ENCODE measurements around the gene IQCN. TPM values are rescaled to one million over a fixed set of nuclear protein-coding genes. Genes with fewer than 3 reads are reported as not detected.
A peak's percentile ranks its signal among the peaks of the same experiment; 100 is the strongest.
"Not testable (repeated sequence)": the region's sequence is repeated elsewhere in the genome, so short reads cannot be mapped to it uniquely, and the experiment has no call there.

Gene IQCN
- polyA plus RNA-seq, 5 donors, result 3.7 to 9.3 (median 6.7) TPM

GRCh38 chr19:18219911-18220631, 54.2 kb downstream of the IQCN start:
- DNase-seq, result no peak

GRCh38 chr19:18218600-18218999, 55.7 kb downstream of the IQCN start:
- DNase-seq, result no peak

- no peak for DNase-seq
These were observed 56.1 kb downstream of the IQCN start for GRCh38 chr19:18218159-18218558.

- DNase-seq, result no peak
These were observed 57.5 kb downstream of the IQCN start for GRCh38 chr19:18216789-18217188.

- DNase-seq, result no peak
These were observed 59.3 kb downstream of the IQCN start for GRCh38 chr19:18214779-18215433.

- no peak for DNase-seq
These were observed 62.6 kb downstream of the IQCN start for GRCh38 chr19:18211683-18212082.

GRCh38 chr19:18209912-18210311, 64.3 kb downstream of the IQCN start:
- not testable (repeated sequence) for DNase-seq

- peak; percentile 81 to 87 for DNase-seq
These were observed 65.9 kb downstream of the IQCN start for GRCh38 chr19:18208098-18208951.

Other genes with a start within 250 kb of the IQCN start
- gene IL12RB1, start 187.5 kb downstream of the IQCN start, polyA plus RNA-seq (ENCODE audit: insufficient read depth in 1 of 5, insufficient read length in 5 of 5, low replicate concordance in 1 of 5), result under 1 TPM; 0.31 to 0.63 (median 0.53) TPM
- 10 to 100 TPM in 1 of 5 donors, 1 to 10 TPM in 4; 3.8 to 10.3 (median 6.1) TPM for gene MAST3, start 176.7 kb downstream of the IQCN start, polyA plus RNA-seq (ENCODE audit: insufficient read depth in 1 of 5, insufficient read length in 5 of 5, low replicate concordance in 1 of 5)
- 10 to 100 TPM; 20.7 to 57.0 (median 27.6) TPM for gene PIK3R2, start 121.3 kb downstream of the IQCN start, polyA plus RNA-seq (ENCODE audit: insufficient read depth in 1 of 5, insufficient read length in 5 of 5, low replicate concordance in 1 of 5)
- gene IFI30, start 100.6 kb downstream of the IQCN start, polyA plus RNA-seq (ENCODE audit: insufficient read depth in 1 of 5, insufficient read length in 5 of 5, low replicate concordance in 1 of 5), result 10 to 100 TPM in 3 of 5 donors, 1 to 10 TPM in 2; 9.1 to 25.8 (median 10.9) TPM
- gene MPV17L2, start 81.2 kb downstream of the IQCN start, polyA plus RNA-seq (ENCODE audit: insufficient read depth in 1 of 5, insufficient read length in 5 of 5, low replicate concordance in 1 of 5), result 10 to 100 TPM in 1 of 5 donors, 1 to 10 TPM in 4; 5.2 to 10.4 (median 6.3) TPM
- gene RAB3A, start 70.4 kb downstream of the IQCN start, polyA plus RNA-seq (ENCODE audit: insufficient read depth in 1 of 5, insufficient read length in 5 of 5, low replicate concordance in 1 of 5), result 1 to 10 TPM; 3.0 to 6.2 (median 5.3) TPM
- gene PDE4C, start 48.0 kb downstream of the IQCN start, polyA plus RNA-seq (ENCODE audit: insufficient read depth in 1 of 5, insufficient read length in 5 of 5, low replicate concordance in 1 of 5), result 1 to 10 TPM; 1.3 to 3.3 (median 1.9) TPM
- 100 to 1,000 TPM in 2 of 5 donors, 10 to 100 TPM in 3; 44.7 to 152 (median 94.6) TPM for gene JUND, start 7.2 kb upstream of the IQCN start, polyA plus RNA-seq (ENCODE audit: insufficient read depth in 1 of 5, insufficient read length in 5 of 5, low replicate concordance in 1 of 5)
- gene LSM4, start 48.6 kb upstream of the IQCN start, polyA plus RNA-seq (ENCODE audit: insufficient read depth in 1 of 5, insufficient read length in 5 of 5, low replicate concordance in 1 of 5), result 100 to 1,000 TPM in 1 of 5 donors, 10 to 100 TPM in 4; 73.3 to 103 (median 79.9) TPM
- 10 to 100 TPM; 13.0 to 25.3 (median 20.2) TPM for gene PGPEP1, start 66.1 kb upstream of the IQCN start, polyA plus RNA-seq (ENCODE audit: insufficient read depth in 1 of 5, insufficient read length in 5 of 5, low replicate concordance in 1 of 5)
- gene GDF15, start 111.7 kb upstream of the IQCN start, polyA plus RNA-seq (ENCODE audit: insufficient read depth in 1 of 5, insufficient read length in 5 of 5, low replicate concordance in 1 of 5), result 10 to 100 TPM; 17.9 to 43.4 (median 21.5) TPM
- 1 to 10 TPM in 4 of 5 donors, under 1 TPM in 1; 0.80 to 2.3 (median 1.6) TPM for gene LRRC25, start 123.2 kb upstream of the IQCN start, polyA plus RNA-seq (ENCODE audit: insufficient read depth in 1 of 5, insufficient read length in 5 of 5, low replicate concordance in 1 of 5)
- gene SSBP4, start 144.9 kb upstream of the IQCN start, polyA plus RNA-seq (ENCODE audit: insufficient read depth in 1 of 5, insufficient read length in 5 of 5, low replicate concordance in 1 of 5), result 100 to 1,000 TPM in 1 of 5 donors, 10 to 100 TPM in 4; 48.4 to 133 (median 73.2) TPM
- gene ISYNA1, start 163.7 kb upstream of the IQCN start, polyA plus RNA-seq (ENCODE audit: insufficient read depth in 1 of 5, insufficient read length in 5 of 5, low replicate concordance in 1 of 5), result 100 to 1,000 TPM in 3 of 5 donors, 10 to 100 TPM in 2; 87.8 to 211 (median 117) TPM
- 10 to 100 TPM in 2 of 5 donors, 1 to 10 TPM in 3; 6.9 to 12.4 (median 9.0) TPM for gene ELL, start 247.6 kb upstream of the IQCN start, polyA plus RNA-seq (ENCODE audit: insufficient read depth in 1 of 5, insufficient read length in 5 of 5, low replicate concordance in 1 of 5)